ENCODE measurements around the gene RGL4. TPM values are rescaled to one million over a fixed set of nuclear protein-coding genes. Genes with fewer than 3 reads are reported as not detected.
A peak's percentile ranks its signal among the peaks of the same experiment; 100 is the strongest.
"Not testable (repeated sequence)": the region's sequence is repeated elsewhere in the genome, so short reads cannot be mapped to it uniquely, and the experiment has no call there.

RGL4 gene
- total RNA-seq, 1 donor from 2014 or later: 1.2 TPM

DNA sequence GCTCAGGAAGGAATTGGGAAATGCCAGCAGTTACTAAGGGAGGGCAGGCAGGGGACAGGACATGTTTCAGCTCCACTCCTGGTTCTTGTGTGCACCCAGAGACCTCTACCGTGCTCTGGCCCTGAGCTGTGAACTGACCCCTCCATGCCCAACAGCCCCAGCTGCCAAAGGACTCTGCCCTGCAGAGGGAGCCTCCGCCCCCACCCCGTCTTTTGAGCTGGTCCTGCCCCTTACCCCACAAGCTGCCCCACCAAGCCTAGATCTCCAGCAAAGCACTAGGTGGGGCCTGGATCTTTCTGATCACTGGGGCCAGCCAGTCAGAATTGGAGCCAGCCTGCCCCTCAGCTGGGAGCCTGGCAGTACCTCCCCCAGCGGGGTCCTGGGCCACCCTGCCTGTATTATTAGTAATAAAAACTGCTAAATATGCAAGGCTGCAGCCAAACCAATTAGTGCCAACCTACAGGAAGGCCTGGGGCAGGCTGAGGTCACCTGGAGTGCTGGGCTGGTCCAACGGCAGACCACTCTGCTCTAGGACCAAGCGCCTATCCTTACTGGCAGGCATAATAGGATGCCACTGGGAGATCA, 34.8 kb upstream of the RGL4 start:
- TF ChIP-seq, protein P1, sequence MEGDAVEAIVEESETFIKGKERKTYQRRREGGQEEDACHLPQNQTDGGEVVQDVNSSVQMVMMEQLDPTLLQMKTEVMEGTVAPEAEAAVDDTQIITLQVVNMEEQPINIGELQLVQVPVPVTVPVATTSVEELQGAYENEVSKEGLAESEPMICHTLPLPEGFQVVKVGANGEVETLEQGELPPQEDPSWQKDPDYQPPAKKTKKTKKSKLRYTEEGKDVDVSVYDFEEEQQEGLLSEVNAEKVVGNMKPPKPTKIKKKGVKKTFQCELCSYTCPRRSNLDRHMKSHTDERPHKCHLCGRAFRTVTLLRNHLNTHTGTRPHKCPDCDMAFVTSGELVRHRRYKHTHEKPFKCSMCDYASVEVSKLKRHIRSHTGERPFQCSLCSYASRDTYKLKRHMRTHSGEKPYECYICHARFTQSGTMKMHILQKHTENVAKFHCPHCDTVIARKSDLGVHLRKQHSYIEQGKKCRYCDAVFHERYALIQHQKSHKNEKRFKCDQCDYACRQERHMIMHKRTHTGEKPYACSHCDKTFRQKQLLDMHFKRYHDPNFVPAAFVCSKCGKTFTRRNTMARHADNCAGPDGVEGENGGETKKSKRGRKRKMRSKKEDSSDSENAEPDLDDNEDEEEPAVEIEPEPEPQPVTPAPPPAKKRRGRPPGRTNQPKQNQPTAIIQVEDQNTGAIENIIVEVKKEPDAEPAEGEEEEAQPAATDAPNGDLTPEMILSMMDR (IDR thresholded peaks at IDR 0.05): no peak
- ATAC-seq: no peak
- intact Hi-C loops (cut with DNase I): no loop called here
- Histone ChIP-seq H3K4me1 (no peaks in the 10 kb centered on the region), H3K9me3 (no peaks in the 10 kb centered on the region), H3K27me3 (no peaks in the 10 kb centered on the region), H3K36me3 (peaks cover 19% of the 10 kb centered on the region), H3K27ac (no peak overlapping the region), H3K4me3 (no peak overlapping the region)
- DNase-seq: peak; percentile 43

DNA sequence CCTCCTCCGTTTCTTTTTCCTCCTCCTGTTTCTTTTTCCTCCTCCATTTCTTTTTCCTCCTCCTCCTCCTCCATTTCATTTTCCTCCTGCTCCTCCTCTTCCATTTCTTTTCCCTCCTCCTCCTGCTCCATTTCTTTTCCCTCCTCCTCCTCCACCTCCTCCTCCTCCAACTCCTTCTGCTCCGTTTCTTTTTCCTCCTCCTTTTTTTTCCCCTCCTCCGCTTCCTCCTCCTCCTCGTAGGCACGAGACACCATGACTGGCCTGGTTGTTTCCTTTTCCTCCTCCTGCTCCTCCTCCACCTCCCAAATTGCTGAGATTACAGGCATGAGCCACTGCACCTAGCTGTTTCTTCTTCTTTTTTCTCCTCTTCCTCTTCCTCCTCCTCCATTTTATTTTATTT, 33.1 kb upstream of the RGL4 start:
- Histone ChIP-seq H3K4me3 (no peak overlapping the region), H3K4me1 (no peaks in the 10 kb centered on the region), H3K9me3 (no peaks in the 10 kb centered on the region), H3K27me3 (no peaks in the 10 kb centered on the region), H3K27ac (no peak overlapping the region), H3K36me3 (peaks cover 19% of the 10 kb centered on the region)
- intact Hi-C loops (cut with DNase I): no loop called here
- TF ChIP-seq, protein P1 (IDR thresholded peaks at IDR 0.05): no peak
- ATAC-seq (no peak), DNase-seq (peak; percentile 1)

GRCh38 chr22:23660381-23660780, 30.4 kb upstream of the RGL4 start:
- H3K27me3 ChIP-seq: not testable (repeated sequence)

GRCh38 chr22:23670378-23671295, 20.2 kb upstream of the RGL4 start:
- H3K4me1 ChIP-seq: peaks cover 1% of the 10 kb centered on the region
- H3K4me3 ChIP-seq: no peak overlapping the region
- intact Hi-C loops (cut with DNase I): no loop called here
- DNase-seq: no peak
- no peak for ATAC-seq
- no peaks in the 10 kb centered on the region for H3K36me3 ChIP-seq
- no peaks in the 10 kb centered on the region for H3K27me3 ChIP-seq
- TF ChIP-seq, protein P1 (IDR thresholded peaks at IDR 0.05): no peak
- H3K9me3 ChIP-seq: no peaks in the 10 kb centered on the region
- H3K27ac ChIP-seq: no peak overlapping the region

More at GRCh38 chr22:23660381-23660780, 30.4 kb upstream of the RGL4 start:
- ATAC-seq; H3K4me1 ChIP-seq; intact Hi-C loops (cut with DNase I); H3K4me3 ChIP-seq; DNase-seq; H3K27ac ChIP-seq; H3K9me3 ChIP-seq: not testable (repeated sequence)
- peaks cover 19% of the 10 kb centered on the region for H3K36me3 ChIP-seq

GRCh38 chr22:23671387-23671786, 19.4 kb upstream of the RGL4 start:
- ATAC-seq; H3K4me3 ChIP-seq; H3K36me3 ChIP-seq; H3K27me3 ChIP-seq; intact Hi-C loops (cut with DNase I); H3K27ac ChIP-seq; H3K4me1 ChIP-seq; H3K9me3 ChIP-seq; DNase-seq: not testable (repeated sequence)

DNA sequence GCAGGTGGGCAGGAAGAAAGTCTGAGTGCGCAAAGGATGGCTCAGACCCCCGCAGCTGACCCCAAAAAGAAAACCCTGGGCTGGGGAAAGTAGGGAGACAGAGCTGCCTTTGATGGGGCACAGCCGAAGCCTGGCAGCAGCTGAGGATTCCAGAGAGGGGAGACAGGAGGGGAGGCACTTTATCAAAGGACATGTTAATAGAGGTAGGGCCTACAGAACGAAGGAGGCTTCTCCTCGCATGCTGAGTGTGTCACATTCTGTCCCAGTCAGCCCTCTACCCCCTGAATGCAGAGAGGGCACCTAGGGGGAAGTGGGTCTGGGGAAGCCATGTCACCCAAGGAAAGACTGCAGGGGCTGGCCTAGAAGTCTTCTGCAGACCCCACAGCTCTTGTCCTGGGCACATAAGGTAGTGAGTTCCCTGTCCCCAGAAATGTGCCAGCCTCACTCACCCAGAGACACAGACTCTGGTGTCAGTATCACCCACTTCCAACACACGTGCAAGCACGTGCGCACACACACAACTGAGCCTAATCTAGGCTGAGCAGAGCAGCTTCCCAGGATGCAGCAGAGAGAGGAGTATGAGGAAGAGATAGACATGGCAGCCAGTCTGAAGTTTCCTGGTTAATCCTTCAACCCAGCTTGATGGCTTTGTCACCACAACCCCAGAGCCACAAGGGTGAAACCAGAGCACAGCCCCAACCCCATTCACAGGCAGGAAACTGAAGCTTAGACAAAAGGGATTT, 18.3 kb upstream of the RGL4 start:
- H3K27me3 ChIP-seq; H3K27ac ChIP-seq; ATAC-seq; DNase-seq; H3K9me3 ChIP-seq; H3K4me3 ChIP-seq; H3K36me3 ChIP-seq; intact Hi-C loops (cut with DNase I): not testable (repeated sequence)
- peaks cover 10% of the 10 kb centered on the region for H3K4me1 ChIP-seq
